Panc1 (cell line): Measurements from ENCODE around the gene HMCES. TPM values are rescaled to one million over a fixed set of nuclear protein-coding genes. Genes with fewer than 3 reads are reported as not detected.

Experiments used
- ATAC-seq: fragments of 200-7000 bp; cut with Tn5 transposase; 2 replicates; pipeline ENCODE4 v1.9.1; 2020; ENCODE audit warnings: mild to moderate bottlenecking, moderate library complexity
- BruUV-seq: library from RNA; stranded (reverse); fragments of 400-500 nt; replicated peaks from 2 replicates; lab custom pipeline; 2021; lab: Mats Ljungman, UMichigan
- CTCF ChIA-PET: fragments of 300-600 bp; sonication (Branson Sonifier 250); formaldehyde crosslinking; loops from one replicate; lab custom pipeline; 2022; ENCODE audit warnings: antibody characterized with exemption; lab: Charles Lee
- POLR2A ChIA-PET: fragments of 300-600 bp; sonication (Branson Sonifier 250); formaldehyde crosslinking; loops from one replicate; lab custom pipeline; 2022; ENCODE audit warnings: antibody characterized with exemption; lab: Charles Lee
- DNase-seq: peaks from one replicate; pipeline ENCODE4 v3.0.0-alpha.2; 2010; ENCODE audit warnings: low read depth, low spot score
- H3K27ac ChIP-seq: 2 replicates; pipeline ENCODE4 v1.5.1; 2011; ENCODE audit warnings: mild to moderate bottlenecking, low read length, inconsistent platforms
- H3K27me3 ChIP-seq: fragments of 200-500 bp; sonication (Bioruptor generic); 2 replicates; pipeline ENCODE4 v1.6.0; 2014; ENCODE audit warnings: low read length, inconsistent platforms; ENCODE audit not compliant: control insufficient read depth, insufficient read depth
- H3K36me3 ChIP-seq: fragments of 200-500 bp; sonication (Bioruptor generic); 2 replicates; pipeline ENCODE4 v1.5.1; 2014; ENCODE audit warnings: inconsistent platforms, mild to moderate bottlenecking, low read length, moderate library complexity; ENCODE audit not compliant: control insufficient read depth, insufficient read depth
- H3K4me1 ChIP-seq: 2 replicates; pipeline ENCODE4 v1.5.1; 2011; ENCODE audit warnings: inconsistent platforms, mild to moderate bottlenecking, low read length, moderate library complexity; ENCODE audit not compliant: control insufficient read depth, insufficient read depth
- H3K4me3 ChIP-seq, 2 experiments: 2 replicates each; pipeline ENCODE4 v1.5.1; 2011 to 2012; ENCODE audit warnings: low read depth in 2 of 2, low read length in 2 of 2, mild to moderate bottlenecking in 2 of 2, inconsistent platforms in 1 of 2, moderate library complexity in 1 of 2
- H3K9me3 ChIP-seq: fragments of 200-500 bp; sonication (Bioruptor generic); 2 replicates; pipeline ENCODE4 v1.5.1; 2014; ENCODE audit warnings: low read depth, mild to moderate bottlenecking, inconsistent platforms, low read length, moderate library complexity; ENCODE audit not compliant: control insufficient read depth, insufficient read depth
- CTCF ChIP-seq: fragments of 450-650 bp; IDR thresholded peaks from 2 replicates; pipeline ENCODE4 v1.5.1; 2017; ENCODE audit warnings: mild to moderate bottlenecking
- POLR2AphosphoS5 ChIP-seq: IDR thresholded peaks from 2 replicates; pipeline ENCODE4 v1.6.1; 2012; ENCODE audit warnings: mild to moderate bottlenecking, low read depth, low read length, moderate library complexity
- REST ChIP-seq, 2 experiments: IDR thresholded peaks; 2 replicates each; pipeline ENCODE4 v1.6.1; 2011 to 2012; ENCODE audit warnings: low read depth in 2 of 2, control low read depth in 1 of 2, low read length in 1 of 2, mild to moderate bottlenecking in 1 of 2, moderate library complexity in 1 of 2; ENCODE audit not compliant: insufficient read depth in 1 of 2
- SIN3A ChIP-seq: IDR thresholded peaks from 2 replicates; pipeline ENCODE4 v1.6.1; 2012; ENCODE audit warnings: low read depth, mild to moderate bottlenecking, low read length, moderate library complexity, borderline replicate concordance; ENCODE audit not compliant: insufficient read depth
- TCF7L2 ChIP-seq: IDR thresholded peaks from 2 replicates; pipeline ENCODE4 v1.6.1; 2011; ENCODE audit warnings: mild to moderate bottlenecking, low read depth, low read length, inconsistent platforms
- in situ Hi-C: cut with HindIII; loops from 2 replicates; pipeline ENCODE4 v1.10.0; 2016; ENCODE audit warnings: low sequenced_read_pairs, low pct_unique_long_range_greater_than_20kb
- intact Hi-C: fragments of 100-400 bp; cut with micrococcal nuclease; formaldehyde crosslinking; loops from one replicate; pipeline ENCODE4 v1.10.0; 2022; ENCODE audit not compliant: unreplicated experiment
- total RNA-seq: library from RNA; stranded (reverse); gene quantifications from one replicate; pipeline ENCODE4 v1.2.1, GENCODE V29; 2021; ENCODE audit not compliant: unreplicated experiment

HMCES gene
- total RNA-seq, 1 experiment from 2014 or later = 94.6 TPM

GRCh38 chr3:129234441-129234840, 44.2 kb upstream of the HMCES start:
- CTCF ChIA-PET = no interaction called here
- ATAC-seq (no peak), DNase-seq (no peak)
- in situ Hi-C loops = no loop called here
- no peak overlapping the region for H3K27ac ChIP-seq
- H3K9me3 ChIP-seq = no peaks in the 10 kb centered on the region
- H3K4me3 ChIP-seq = no peak overlapping the region
- POLR2A ChIA-PET = interaction anchor here (0.6 kb wide), 1 partner anchor 13 kb away, joined by 4 read pairs; no protein-coding TSS in a partner anchor
- intact Hi-C loops = no loop called here
- no peaks in the 10 kb centered on the region for H3K27me3 ChIP-seq
- H3K36me3 ChIP-seq = no peaks in the 10 kb centered on the region
- peaks cover 22% of the 10 kb centered on the region for H3K4me1 ChIP-seq
- TF ChIP-seq CTCF (no peak), SIN3A (no peak), REST (IDR thresholded peaks at IDR 0.05; ENCODE audit: insufficient read depth in 1 of 2, low read depth in 2 of 2, low read length in 1 of 2) (no peak), TCF7L2 (no peak), POLR2AphosphoS5 (no peak)
- BruUV-seq = no TSS peak

- CTCF ChIA-PET = no interaction called here
- in situ Hi-C loops = no loop called here
- BruUV-seq = no TSS peak
Observed at GRCh38 chr3:129235344-129235917, 43.2 kb upstream of the HMCES start.

More at GRCh38 chr3:129235344-129235917, 43.2 kb upstream of the HMCES start:
- Histone ChIP-seq H3K4me1 (peaks cover 20% of the 10 kb centered on the region), H3K27ac (peak overlapping the region; percentile 32; the same call in 1 of the 2 replicates), H3K4me3 (no peak overlapping the region), H3K9me3 (no peaks in the 10 kb centered on the region), H3K27me3 (no peaks in the 10 kb centered on the region), H3K36me3 (no peaks in the 10 kb centered on the region)
- TF ChIP-seq CTCF (no peak), SIN3A (no peak), REST (IDR thresholded peaks at IDR 0.05; ENCODE audit: insufficient read depth in 1 of 2, low read depth in 2 of 2, low read length in 1 of 2) (no peak), POLR2AphosphoS5 (no peak), TCF7L2 (no peak)
- DNase-seq (no peak), ATAC-seq (no peak)
- intact Hi-C loops = no loop called here
- POLR2A ChIA-PET = interaction anchor here (0.6 kb wide), 1 partner anchor 15 kb away, joined by 16 read pairs; no protein-coding TSS in a partner anchor
